GM23248 (cell line): ENCODE results near the gene RAB11A.

ENCODE experiments used
- EZH2 ChIP-seq: fragments of 200-600 bp; sonication (generic); IDR thresholded peaks from 2 replicates; pipeline ENCODE4 v1.6.1; 2018; ENCODE audit warnings: antibody characterized with exemption, mild to moderate bottlenecking; ENCODE audit not compliant: insufficient read depth, poor library complexity, severe bottlenecking
- EZH2phosphoT487 ChIP-seq: fragments of 200-600 bp; sonication (generic); IDR thresholded peaks from 2 replicates; pipeline ENCODE4 v1.6.1; 2018; ENCODE audit warnings: antibody characterized with exemption, moderate library complexity, mild to moderate bottlenecking, low read depth; ENCODE audit not compliant: insufficient read depth

- TF ChIP-seq EZH2 (no peak), EZH2phosphoT487 (no peak)
These were observed 53.3 kb downstream of the RAB11A start for GRCh38 chr15:65922621-65923020.
